ENCODE data around the gene MX2.

Gene MX2

DNA sequence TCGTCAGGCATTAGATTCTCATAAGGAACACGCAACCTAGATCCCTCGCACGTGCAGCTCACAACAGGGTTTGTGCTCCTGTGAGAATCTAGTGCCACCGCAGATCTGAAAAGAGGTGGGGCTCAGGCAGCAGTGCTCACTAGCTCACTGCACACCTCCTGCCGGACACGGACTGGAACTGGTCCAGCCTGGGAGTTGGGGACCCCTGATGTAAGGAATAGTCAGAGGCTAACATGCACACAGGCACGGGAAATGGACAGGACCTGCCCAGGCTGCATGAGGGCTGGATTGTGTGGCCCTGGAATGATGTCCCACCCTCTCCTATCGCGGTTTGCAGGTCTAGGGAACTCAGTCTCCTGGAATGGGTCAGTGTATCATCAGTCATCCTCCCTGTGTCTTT, 41.0 kb downstream of the MX2 start:
- TF ChIP-seq, protein P1, sequence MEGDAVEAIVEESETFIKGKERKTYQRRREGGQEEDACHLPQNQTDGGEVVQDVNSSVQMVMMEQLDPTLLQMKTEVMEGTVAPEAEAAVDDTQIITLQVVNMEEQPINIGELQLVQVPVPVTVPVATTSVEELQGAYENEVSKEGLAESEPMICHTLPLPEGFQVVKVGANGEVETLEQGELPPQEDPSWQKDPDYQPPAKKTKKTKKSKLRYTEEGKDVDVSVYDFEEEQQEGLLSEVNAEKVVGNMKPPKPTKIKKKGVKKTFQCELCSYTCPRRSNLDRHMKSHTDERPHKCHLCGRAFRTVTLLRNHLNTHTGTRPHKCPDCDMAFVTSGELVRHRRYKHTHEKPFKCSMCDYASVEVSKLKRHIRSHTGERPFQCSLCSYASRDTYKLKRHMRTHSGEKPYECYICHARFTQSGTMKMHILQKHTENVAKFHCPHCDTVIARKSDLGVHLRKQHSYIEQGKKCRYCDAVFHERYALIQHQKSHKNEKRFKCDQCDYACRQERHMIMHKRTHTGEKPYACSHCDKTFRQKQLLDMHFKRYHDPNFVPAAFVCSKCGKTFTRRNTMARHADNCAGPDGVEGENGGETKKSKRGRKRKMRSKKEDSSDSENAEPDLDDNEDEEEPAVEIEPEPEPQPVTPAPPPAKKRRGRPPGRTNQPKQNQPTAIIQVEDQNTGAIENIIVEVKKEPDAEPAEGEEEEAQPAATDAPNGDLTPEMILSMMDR (IDR thresholded peaks at IDR 0.05; ENCODE audit: borderline replicate concordance, control extremely low read depth, extremely low read depth, insufficient read depth, missing control alignments), result no peak
- in situ Hi-C loops (cut with MboI; ENCODE audit: low sequenced_read_pairs, unreplicated experiment), result no loop called here
- no peak for DNase-seq (ENCODE audit: low spot score)

- DNase-seq (ENCODE audit: low spot score), result no peak
- in situ Hi-C loops (cut with MboI; ENCODE audit: low sequenced_read_pairs, unreplicated experiment), result no loop called here
- TF ChIP-seq, protein P1 (IDR thresholded peaks at IDR 0.05; ENCODE audit: borderline replicate concordance, control extremely low read depth, extremely low read depth, insufficient read depth, missing control alignments), result no peak
Observed at GRCh38 chr21:41403331-41403730, 41.5 kb downstream of the MX2 start.

- DNase-seq (ENCODE audit: low spot score), result no peak
- TF ChIP-seq, protein P1 (IDR thresholded peaks at IDR 0.05; ENCODE audit: borderline replicate concordance, control extremely low read depth, extremely low read depth, insufficient read depth, missing control alignments), result no peak
- in situ Hi-C loops (cut with MboI; ENCODE audit: low sequenced_read_pairs, unreplicated experiment), result no loop called here
Observed at GRCh38 chr21:41403966-41404365, 42.1 kb downstream of the MX2 start.

DNA sequence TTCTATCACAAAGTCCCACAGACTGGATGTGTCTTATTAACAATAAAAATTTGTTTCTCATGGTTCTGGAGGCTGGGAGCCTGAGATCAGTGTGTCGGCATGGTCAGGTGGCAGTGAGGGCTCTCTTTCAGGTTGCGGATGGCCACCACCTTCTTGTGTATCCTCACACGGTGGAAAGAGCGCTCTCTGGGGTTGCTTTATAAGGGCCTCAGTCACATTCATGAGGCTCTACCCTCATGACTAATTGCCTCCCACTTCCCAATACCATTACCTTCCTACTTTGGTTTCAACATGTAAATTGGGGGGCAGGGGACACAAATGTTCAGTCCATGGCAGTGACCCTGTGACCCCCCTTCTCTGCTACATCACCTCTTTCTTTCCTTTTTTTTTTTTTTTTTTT, 43.5 kb downstream of the MX2 start:
- in situ Hi-C loops (cut with MboI; ENCODE audit: low sequenced_read_pairs, unreplicated experiment), result no loop called here
- TF ChIP-seq, protein P1 (IDR thresholded peaks at IDR 0.05; ENCODE audit: borderline replicate concordance, control extremely low read depth, extremely low read depth, insufficient read depth, missing control alignments), result no peak

GRCh38 chr21:41406340-41406739, 44.5 kb downstream of the MX2 start:
- no peak for DNase-seq (ENCODE audit: low spot score)
- in situ Hi-C loops (cut with MboI; ENCODE audit: low sequenced_read_pairs, unreplicated experiment), result no loop called here
- TF ChIP-seq, protein P1 (IDR thresholded peaks at IDR 0.05; ENCODE audit: borderline replicate concordance, control extremely low read depth, extremely low read depth, insufficient read depth, missing control alignments), result no peak

More for the DNA sequence above, 43.5 kb downstream of the MX2 start:
- no peak for DNase-seq (ENCODE audit: low spot score)

DNA sequence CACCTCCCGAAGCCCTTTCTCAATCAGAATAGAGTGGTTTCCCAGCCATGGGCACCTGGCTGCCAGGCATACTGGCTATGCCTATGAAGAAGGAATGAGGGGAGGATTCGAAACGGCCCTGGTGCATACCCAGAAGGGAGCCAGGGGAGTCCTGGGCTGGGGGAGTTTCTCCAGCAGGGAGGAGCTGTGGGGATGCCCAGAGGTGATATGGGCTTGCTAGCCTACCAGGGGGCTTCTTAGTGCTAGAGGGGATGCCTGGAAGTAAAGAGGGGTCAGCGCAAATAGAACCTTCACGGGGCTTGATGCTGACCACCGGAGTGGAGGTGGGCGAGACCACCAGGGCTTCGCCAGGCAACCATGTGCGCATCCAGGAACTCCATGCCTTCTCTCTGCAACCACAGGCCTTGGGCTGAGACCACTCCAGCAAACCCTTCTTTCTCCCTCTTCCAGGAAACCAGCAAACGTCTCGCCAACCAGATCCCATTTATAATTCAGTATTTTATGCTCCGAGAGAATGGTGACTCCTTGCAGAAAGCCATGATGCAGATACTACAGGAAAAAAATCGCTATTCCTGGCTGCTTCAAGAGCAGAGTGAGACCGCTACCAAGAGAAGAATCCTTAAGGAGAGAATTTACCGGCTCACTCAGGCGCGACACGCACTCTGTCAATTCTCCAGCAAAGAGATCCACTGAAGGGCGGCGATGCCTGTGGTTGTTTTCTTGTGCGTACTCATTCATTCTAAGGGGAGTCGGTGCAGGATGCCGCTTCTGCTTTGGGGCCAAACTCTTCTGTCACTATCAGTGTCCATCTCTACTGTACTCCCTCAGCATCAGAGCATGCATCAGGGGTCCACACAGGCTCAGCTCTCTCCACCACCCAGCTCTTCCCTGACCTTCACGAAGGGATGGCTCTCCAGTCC, 46.0 kb downstream of the MX2 start:
- in situ Hi-C loops (cut with MboI; ENCODE audit: low sequenced_read_pairs, unreplicated experiment), result no loop called here
- TF ChIP-seq, protein P1 (IDR thresholded peaks at IDR 0.05; ENCODE audit: borderline replicate concordance, control extremely low read depth, extremely low read depth, insufficient read depth, missing control alignments), result no peak
- DNase-seq (ENCODE audit: low spot score), result no peak

Measured in GM13976 (cell line).